HEK293 (cell line): Measurements from ENCODE around the gene HOXA3.

ENCODE experiments used
- EGR2 ChIP-seq: fragments of 450-650 bp; formaldehyde crosslinking; IDR thresholded peaks from 2 replicates; pipeline ENCODE4 v1.5.1; 2016; ENCODE audit warnings: low read depth, missing biosample characterization, missing genetic modification characterization
- HOXA7 ChIP-seq: sonication (generic); formaldehyde crosslinking; IDR thresholded peaks from 2 replicates; pipeline ENCODE4 v1.8.1; 2022; ENCODE audit warnings: missing genetic modification reagents, borderline replicate concordance
- KLF16 ChIP-seq: fragments of 450-650 bp; formaldehyde crosslinking; IDR thresholded peaks from 2 replicates; pipeline ENCODE4 v1.5.1; 2017; ENCODE audit warnings: missing biosample characterization, missing genetic modification characterization
- OVOL3 ChIP-seq: fragments of 450-650 bp; formaldehyde crosslinking; IDR thresholded peaks from 2 replicates; pipeline ENCODE4 v1.5.1; 2016; ENCODE audit warnings: missing biosample characterization, missing genetic modification characterization
- SP7 ChIP-seq: fragments of 450-650 bp; formaldehyde crosslinking; IDR thresholded peaks from 2 replicates; pipeline ENCODE4 v1.5.1; 2016; ENCODE audit warnings: missing biosample characterization, missing genetic modification characterization
- ZEB2 ChIP-seq: fragments of 450-650 bp; formaldehyde crosslinking; IDR thresholded peaks from 2 replicates; pipeline ENCODE4 v1.5.1; 2016; ENCODE audit warnings: missing biosample characterization, missing genetic modification characterization
- ZFP41 ChIP-seq: fragments of 450-650 bp; formaldehyde crosslinking; IDR thresholded peaks from 2 replicates; pipeline ENCODE4 v1.5.1; 2016; ENCODE audit warnings: missing biosample characterization, missing genetic modification characterization, borderline replicate concordance
- ZNF10 ChIP-seq: fragments of 450-650 bp; formaldehyde crosslinking; IDR thresholded peaks from 2 replicates; pipeline ENCODE4 v1.5.1; 2017; ENCODE audit warnings: missing biosample characterization, missing genetic modification characterization
- ZNF138 ChIP-seq: fragments of 450-650 bp; formaldehyde crosslinking; IDR thresholded peaks from 2 replicates; pipeline ENCODE4 v1.5.1; 2016; ENCODE audit warnings: missing biosample characterization, missing genetic modification characterization, borderline replicate concordance
- ZNF146 ChIP-seq: fragments of 450-650 bp; formaldehyde crosslinking; IDR thresholded peaks from 2 replicates; pipeline ENCODE4 v1.5.1; 2016; ENCODE audit warnings: missing biosample characterization, missing genetic modification characterization
- ZNF211 ChIP-seq: fragments of 450-650 bp; formaldehyde crosslinking; IDR thresholded peaks from 2 replicates; pipeline ENCODE4 v1.5.1; 2016; ENCODE audit warnings: low read depth, missing biosample characterization, missing genetic modification characterization
- ZNF223 ChIP-seq: fragments of 450-650 bp; formaldehyde crosslinking; IDR thresholded peaks from 2 replicates; pipeline ENCODE4 v1.5.1; 2016; ENCODE audit warnings: missing biosample characterization, missing genetic modification characterization
- ZNF24 ChIP-seq: fragments of 450-650 bp; formaldehyde crosslinking; IDR thresholded peaks from 2 replicates; pipeline ENCODE4 v1.5.1; 2016; ENCODE audit warnings: missing biosample characterization, missing genetic modification characterization
- ZNF248 ChIP-seq: fragments of 450-650 bp; formaldehyde crosslinking; IDR thresholded peaks from 2 replicates; pipeline ENCODE4 v1.5.1; 2017; ENCODE audit warnings: missing biosample characterization, missing genetic modification characterization
- ZNF311 ChIP-seq: fragments of 450-650 bp; formaldehyde crosslinking; IDR thresholded peaks from 2 replicates; pipeline ENCODE4 v1.5.1; 2017; ENCODE audit warnings: missing biosample characterization, missing genetic modification characterization, borderline replicate concordance
- ZNF514 ChIP-seq: fragments of 450-650 bp; formaldehyde crosslinking; IDR thresholded peaks from 2 replicates; pipeline ENCODE4 v1.5.1; 2016; ENCODE audit warnings: missing biosample characterization, missing genetic modification characterization
- ZNF530 ChIP-seq: fragments of 450-650 bp; formaldehyde crosslinking; IDR thresholded peaks from 2 replicates; pipeline ENCODE4 v1.5.1; 2016; ENCODE audit warnings: low read depth, missing biosample characterization, missing genetic modification characterization
- ZNF548 ChIP-seq: fragments of 450-650 bp; formaldehyde crosslinking; IDR thresholded peaks from 2 replicates; pipeline ENCODE4 v1.5.1; 2016; ENCODE audit warnings: missing biosample characterization, missing genetic modification characterization
- ZNF561 ChIP-seq: fragments of 450-650 bp; IDR thresholded peaks from 2 replicates; pipeline ENCODE4 v1.5.1; 2018; ENCODE audit warnings: missing biosample characterization, missing genetic modification characterization, borderline replicate concordance
- ZNF585B ChIP-seq: fragments of 450-650 bp; formaldehyde crosslinking; IDR thresholded peaks from 2 replicates; pipeline ENCODE4 v1.5.1; 2016; ENCODE audit warnings: missing biosample characterization, missing genetic modification characterization
- ZNF621 ChIP-seq: fragments of 450-650 bp; formaldehyde crosslinking; IDR thresholded peaks from 2 replicates; pipeline ENCODE4 v1.5.1; 2017; ENCODE audit warnings: missing biosample characterization, missing genetic modification characterization
- ZNF707 ChIP-seq: fragments of 450-650 bp; formaldehyde crosslinking; IDR thresholded peaks from 2 replicates; pipeline ENCODE4 v1.5.1; 2016; ENCODE audit warnings: missing biosample characterization, missing genetic modification characterization
- ZSCAN30 ChIP-seq: fragments of 450-650 bp; IDR thresholded peaks from 2 replicates; pipeline ENCODE4 v1.5.1; 2018; ENCODE audit warnings: missing biosample characterization, mild to moderate bottlenecking, missing genetic modification characterization, moderate library complexity
- TF ChIP-seq, protein P1 (sequence below): IDR thresholded peaks from 2 replicates; pipeline ENCODE4 v1.6.1; 2011; ENCODE audit warnings: mild to moderate bottlenecking, low read depth, low read length, borderline replicate concordance
- TF ChIP-seq, protein P2 (sequence below): fragments of 450-650 bp; formaldehyde crosslinking; IDR thresholded peaks from 2 replicates; pipeline ENCODE4 v1.5.1; 2016; ENCODE audit warnings: missing biosample characterization, missing genetic modification characterization
- TF ChIP-seq, protein P3 (sequence below): fragments of 450-650 bp; formaldehyde crosslinking; IDR thresholded peaks from 2 replicates; pipeline ENCODE4 v1.5.1; 2016; ENCODE audit warnings: missing biosample characterization, missing genetic modification characterization
- TF ChIP-seq, protein P4 (sequence below): fragments of 450-650 bp; formaldehyde crosslinking; conservative IDR thresholded peaks from 2 replicates; pipeline ENCODE4 v1.5.1; 2016; ENCODE audit warnings: low read depth, missing biosample characterization, missing genetic modification characterization
- TF ChIP-seq, protein P5 (sequence below): fragments of 450-650 bp; formaldehyde crosslinking; IDR thresholded peaks from 2 replicates; pipeline ENCODE4 v1.5.1; 2016; ENCODE audit warnings: missing biosample characterization, missing genetic modification characterization
- TF ChIP-seq, protein P6 (sequence below): fragments of 450-650 bp; formaldehyde crosslinking; IDR thresholded peaks from 2 replicates; pipeline ENCODE4 v1.5.1; 2016; ENCODE audit warnings: missing biosample characterization, missing genetic modification characterization

HOXA3 gene

DNA sequence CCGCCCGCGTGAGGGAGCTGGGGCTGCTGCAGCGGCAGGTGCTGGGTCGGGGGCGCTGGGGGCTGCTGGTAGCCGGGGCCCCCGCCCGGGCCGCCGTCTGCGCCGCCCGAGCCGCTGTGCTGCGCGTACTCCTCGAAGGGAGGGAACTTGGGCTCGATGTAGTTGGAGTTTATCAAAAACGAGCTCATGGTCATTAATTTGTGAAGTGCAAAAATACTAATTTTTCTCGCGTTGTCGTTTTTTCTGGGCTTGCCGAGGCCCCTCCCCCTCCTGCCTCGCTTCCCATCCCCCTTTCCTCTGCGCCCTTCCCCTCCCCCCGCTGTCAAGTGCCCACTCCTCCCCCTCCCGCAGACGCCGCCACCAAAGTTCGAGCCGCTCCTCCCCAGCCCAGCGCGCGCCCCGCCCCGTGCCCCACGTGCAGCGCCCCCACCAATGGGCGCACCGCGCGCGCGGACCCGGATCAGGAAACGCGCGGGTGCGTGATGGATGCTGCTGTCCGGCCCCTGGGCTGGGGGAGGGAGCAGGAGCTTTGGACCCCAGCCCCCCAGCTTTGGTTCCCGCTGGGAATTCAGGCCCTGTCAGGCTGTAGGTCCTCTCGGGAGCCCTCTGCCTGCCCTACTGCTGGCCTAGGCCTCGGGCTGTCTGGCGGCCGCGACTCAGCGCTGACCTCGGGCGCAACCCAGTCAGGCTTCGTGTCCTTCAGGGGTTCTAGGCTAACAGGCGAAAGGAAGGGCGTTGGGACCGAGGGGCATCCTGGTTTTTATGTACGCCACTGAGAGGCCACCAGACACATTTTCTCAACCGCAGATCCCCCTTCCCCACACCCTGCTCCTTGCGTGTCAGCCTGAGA is 21.6 kb downstream of the HOXA3 start, which contains the start of gene HOXA4 (continued):
- TF ChIP-seq ZEB2 (tag by site-specific recombination) (0 out of 2 replicates have a peak, but pooled peaks have one; percentile 59), KLF16 (tag by site-specific recombination) (no peak), ZNF146 (tag by site-specific recombination) (no peak), ZNF514 (tag by site-specific recombination) (no peak), ZNF561 (tag by site-specific recombination) (no peak), OVOL3 (no peak), ZNF248 (tag by site-specific recombination) (no peak), ZNF311 (tag by site-specific recombination) (no peak), ZNF211 (tag by site-specific recombination) (no peak), ZSCAN30 (tag by site-specific recombination) (peak; percentile 68), HOXA7 (CRISPR knock-in tag) (no peak), ZFP41 (no peak), ZNF585B (no peak), SP7 (tag by site-specific recombination) (no peak), ZNF707 (tag by site-specific recombination) (no peak), EGR2 (no peak; the same call in 1 of the 2 replicates), ZNF138 (tag by site-specific recombination) (no peak), ZNF24 (no peak), ZNF10 (tag by site-specific recombination) (0 out of 2 replicates have a peak, but pooled peaks have one; percentile 19), ZNF530 (no peak), ZNF621 (tag by site-specific recombination) (no peak), ZNF548 (tag by site-specific recombination) (no peak), ZNF223 (tag by site-specific recombination) (no peak)
- TF ChIP-seq, protein P1, sequence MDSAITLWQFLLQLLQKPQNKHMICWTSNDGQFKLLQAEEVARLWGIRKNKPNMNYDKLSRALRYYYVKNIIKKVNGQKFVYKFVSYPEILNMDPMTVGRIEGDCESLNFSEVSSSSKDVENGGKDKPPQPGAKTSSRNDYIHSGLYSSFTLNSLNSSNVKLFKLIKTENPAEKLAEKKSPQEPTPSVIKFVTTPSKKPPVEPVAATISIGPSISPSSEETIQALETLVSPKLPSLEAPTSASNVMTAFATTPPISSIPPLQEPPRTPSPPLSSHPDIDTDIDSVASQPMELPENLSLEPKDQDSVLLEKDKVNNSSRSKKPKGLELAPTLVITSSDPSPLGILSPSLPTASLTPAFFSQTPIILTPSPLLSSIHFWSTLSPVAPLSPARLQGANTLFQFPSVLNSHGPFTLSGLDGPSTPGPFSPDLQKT, result no peak
- TF ChIP-seq, protein P2, sequence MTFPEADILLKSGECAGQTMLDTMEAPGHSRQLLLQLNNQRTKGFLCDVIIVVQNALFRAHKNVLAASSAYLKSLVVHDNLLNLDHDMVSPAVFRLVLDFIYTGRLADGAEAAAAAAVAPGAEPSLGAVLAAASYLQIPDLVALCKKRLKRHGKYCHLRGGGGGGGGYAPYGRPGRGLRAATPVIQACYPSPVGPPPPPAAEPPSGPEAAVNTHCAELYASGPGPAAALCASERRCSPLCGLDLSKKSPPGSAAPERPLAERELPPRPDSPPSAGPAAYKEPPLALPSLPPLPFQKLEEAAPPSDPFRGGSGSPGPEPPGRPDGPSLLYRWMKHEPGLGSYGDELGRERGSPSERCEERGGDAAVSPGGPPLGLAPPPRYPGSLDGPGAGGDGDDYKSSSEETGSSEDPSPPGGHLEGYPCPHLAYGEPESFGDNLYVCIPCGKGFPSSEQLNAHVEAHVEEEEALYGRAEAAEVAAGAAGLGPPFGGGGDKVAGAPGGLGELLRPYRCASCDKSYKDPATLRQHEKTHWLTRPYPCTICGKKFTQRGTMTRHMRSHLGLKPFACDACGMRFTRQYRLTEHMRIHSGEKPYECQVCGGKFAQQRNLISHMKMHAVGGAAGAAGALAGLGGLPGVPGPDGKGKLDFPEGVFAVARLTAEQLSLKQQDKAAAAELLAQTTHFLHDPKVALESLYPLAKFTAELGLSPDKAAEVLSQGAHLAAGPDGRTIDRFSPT (tag by site-specific recombination), result peak; percentile 58; the same call in 1 of the 2 replicates
- TF ChIP-seq, protein P3, sequence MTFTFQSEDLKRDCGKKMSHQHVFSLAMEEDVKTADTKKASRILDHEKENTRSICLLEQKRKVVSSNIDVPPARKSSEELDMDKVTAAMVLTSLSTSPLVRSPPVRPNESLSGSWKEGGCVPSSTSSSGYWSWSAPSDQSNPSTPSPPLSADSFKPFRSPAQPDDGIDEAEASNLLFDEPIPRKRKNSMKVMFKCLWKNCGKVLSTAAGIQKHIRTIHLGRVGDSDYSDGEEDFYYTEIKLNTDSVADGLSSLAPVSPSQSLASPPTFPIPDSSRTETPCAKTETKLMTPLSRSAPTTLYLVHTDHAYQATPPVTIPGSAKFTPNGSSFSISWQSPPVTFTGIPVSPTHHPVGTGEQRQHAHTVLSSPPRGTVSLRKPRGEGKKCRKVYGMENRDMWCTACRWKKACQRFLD (tag by site-specific recombination), result no peak
- TF ChIP-seq, protein P4, sequence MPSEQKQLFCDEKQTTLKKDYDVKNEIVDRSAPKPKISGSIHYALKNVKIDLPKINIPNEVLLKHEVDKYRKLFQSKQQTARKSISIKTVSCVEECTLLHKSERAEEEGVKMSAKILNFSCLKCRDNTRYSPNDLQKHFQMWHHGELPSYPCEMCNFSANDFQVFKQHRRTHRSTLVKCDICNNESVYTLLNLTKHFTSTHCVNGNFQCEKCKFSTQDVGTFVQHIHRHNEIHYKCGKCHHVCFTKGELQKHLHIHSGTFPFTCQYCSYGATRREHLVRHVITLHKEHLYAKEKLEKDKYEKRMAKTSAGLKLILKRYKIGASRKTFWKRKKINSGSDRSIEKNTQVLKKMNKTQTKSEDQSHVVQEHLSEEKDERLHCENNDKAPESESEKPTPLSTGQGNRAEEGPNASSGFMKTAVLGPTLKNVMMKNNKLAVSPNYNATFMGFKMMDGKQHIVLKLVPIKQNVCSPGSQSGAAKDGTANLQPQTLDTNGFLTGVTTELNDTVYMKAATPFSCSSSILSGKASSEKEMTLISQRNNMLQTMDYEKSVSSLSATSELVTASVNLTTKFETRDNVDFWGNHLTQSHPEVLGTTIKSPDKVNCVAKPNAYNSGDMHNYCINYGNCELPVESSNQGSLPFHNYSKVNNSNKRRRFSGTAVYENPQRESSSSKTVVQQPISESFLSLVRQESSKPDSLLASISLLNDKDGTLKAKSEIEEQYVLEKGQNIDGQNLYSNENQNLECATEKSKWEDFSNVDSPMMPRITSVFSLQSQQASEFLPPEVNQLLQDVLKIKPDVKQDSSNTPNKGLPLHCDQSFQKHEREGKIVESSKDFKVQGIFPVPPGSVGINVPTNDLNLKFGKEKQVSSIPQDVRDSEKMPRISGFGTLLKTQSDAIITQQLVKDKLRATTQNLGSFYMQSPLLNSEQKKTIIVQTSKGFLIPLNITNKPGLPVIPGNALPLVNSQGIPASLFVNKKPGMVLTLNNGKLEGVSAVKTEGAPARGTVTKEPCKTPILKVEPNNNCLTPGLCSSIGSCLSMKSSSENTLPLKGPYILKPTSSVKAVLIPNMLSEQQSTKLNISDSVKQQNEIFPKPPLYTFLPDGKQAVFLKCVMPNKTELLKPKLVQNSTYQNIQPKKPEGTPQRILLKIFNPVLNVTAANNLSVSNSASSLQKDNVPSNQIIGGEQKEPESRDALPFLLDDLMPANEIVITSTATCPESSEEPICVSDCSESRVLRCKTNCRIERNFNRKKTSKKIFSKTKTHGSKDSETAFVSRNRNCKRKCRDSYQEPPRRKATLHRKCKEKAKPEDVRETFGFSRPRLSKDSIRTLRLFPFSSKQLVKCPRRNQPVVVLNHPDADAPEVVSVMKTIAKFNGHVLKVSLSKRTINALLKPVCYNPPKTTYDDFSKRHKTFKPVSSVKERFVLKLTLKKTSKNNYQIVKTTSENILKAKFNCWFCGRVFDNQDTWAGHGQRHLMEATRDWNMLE, result no peak
- TF ChIP-seq, protein P5, sequence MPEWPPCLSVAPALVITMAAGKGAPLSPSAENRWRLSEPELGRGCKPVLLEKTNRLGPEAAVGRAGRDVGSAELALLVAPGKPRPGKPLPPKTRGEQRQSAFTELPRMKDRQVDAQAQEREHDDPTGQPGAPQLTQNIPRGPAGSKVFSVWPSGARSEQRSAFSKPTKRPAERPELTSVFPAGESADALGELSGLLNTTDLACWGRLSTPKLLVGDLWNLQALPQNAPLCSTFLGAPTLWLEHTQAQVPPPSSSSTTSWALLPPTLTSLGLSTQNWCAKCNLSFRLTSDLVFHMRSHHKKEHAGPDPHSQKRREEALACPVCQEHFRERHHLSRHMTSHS (tag by site-specific recombination), result no peak
- TF ChIP-seq, protein P6, sequence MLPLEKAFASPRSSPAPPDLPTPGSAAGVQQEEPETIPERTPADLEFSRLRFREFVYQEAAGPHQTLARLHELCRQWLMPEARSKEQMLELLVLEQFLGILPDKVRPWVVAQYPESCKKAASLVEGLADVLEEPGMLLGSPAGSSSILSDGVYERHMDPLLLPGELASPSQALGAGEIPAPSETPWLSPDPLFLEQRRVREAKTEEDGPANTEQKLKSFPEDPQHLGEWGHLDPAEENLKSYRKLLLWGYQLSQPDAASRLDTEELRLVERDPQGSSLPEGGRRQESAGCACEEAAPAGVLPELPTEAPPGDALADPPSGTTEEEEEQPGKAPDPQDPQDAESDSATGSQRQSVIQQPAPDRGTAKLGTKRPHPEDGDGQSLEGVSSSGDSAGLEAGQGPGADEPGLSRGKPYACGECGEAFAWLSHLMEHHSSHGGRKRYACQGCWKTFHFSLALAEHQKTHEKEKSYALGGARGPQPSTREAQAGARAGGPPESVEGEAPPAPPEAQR, result no peak
